Measurements from ENCODE around the gene C1orf21.

- TF ChIP-seq POLR2AphosphoS5 (IDR thresholded peaks at IDR 0.05; ENCODE audit: low read depth, low read length) (no peak), CTCF (IDR thresholded peaks at IDR 0.05) (no peak), REST (IDR thresholded peaks at IDR 0.05; ENCODE audit: insufficient read depth in 1 of 2, low read depth in 2 of 2, low read length in 1 of 2) (no peak), TCF7L2 (IDR thresholded peaks at IDR 0.05; ENCODE audit: low read depth, low read length) (no peak), SIN3A (IDR thresholded peaks at IDR 0.05; ENCODE audit: borderline replicate concordance, insufficient read depth, low read depth, low read length) (no peak)
Observed at GRCh38 chr1:184493987-184494388, 107.2 kb downstream of the C1orf21 start.

Data from Panc1 (cell line).